SK-N-MC (cell line): Measurements from ENCODE around the gene COL11A1.
"Not testable (repeated sequence)": the region's sequence is repeated elsewhere in the genome, so short reads cannot be mapped to it uniquely, and the experiment has no call there.

Experiments used
- DNase-seq: peaks from one replicate; pipeline ENCODE4 v3.0.0-alpha.2; 2011; ENCODE audit warnings: low read depth, low spot score
- H3K27ac ChIP-seq: fragments of 200-600 bp; sonication (generic); 2 replicates; pipeline ENCODE4 v1.5.1; 2016; ENCODE audit warnings: mixed run types
- H3K36me3 ChIP-seq: fragments of 200-600 bp; sonication (generic); 2 replicates; pipeline ENCODE4 v1.6.1; 2017; ENCODE audit warnings: antibody characterized with exemption, low read length, mixed read lengths; ENCODE audit not compliant: insufficient read depth
- H3K4me3 ChIP-seq: fragments of 200-600 bp; sonication (generic); 2 replicates; pipeline ENCODE4 v1.5.1; 2016
- H3K9ac ChIP-seq: fragments of 200-600 bp; sonication (generic); 2 replicates; pipeline ENCODE4 v1.8.0; 2017; ENCODE audit warnings: mixed run types, mixed read lengths; ENCODE audit not compliant: insufficient read length
- H3K9me3 ChIP-seq: fragments of 200-600 bp; sonication (generic); 2 replicates; pipeline ENCODE4 v1.6.1; 2017; ENCODE audit warnings: low read depth, mild to moderate bottlenecking, antibody characterized with exemption, low read length, moderate library complexity, mixed read lengths
- EZH2 ChIP-seq: fragments of 200-600 bp; sonication (generic); IDR thresholded peaks from one replicate; pipeline ENCODE4 v1.6.1; 2017; ENCODE audit warnings: antibody characterized with exemption
- FOXP2 ChIP-seq: optimal IDR thresholded peaks from 2 replicates; pipeline ENCODE3; 2011; ENCODE audit warnings: mild to moderate bottlenecking, moderate library complexity; ENCODE audit not compliant: insufficient read depth; ENCODE audit errors: extremely low read length, control extremely low read depth
- POLR2AphosphoS5 ChIP-seq: IDR thresholded peaks from 2 replicates; pipeline ENCODE4 v1.6.1; 2012; ENCODE audit warnings: mild to moderate bottlenecking, low read depth, low read length, borderline replicate concordance

Gene COL11A1

GRCh38 chr1:102851616-102852015 lies 256.7 kb downstream of the COL11A1 start:
- TF ChIP-seq EZH2: no peak
- TF ChIP-seq POLR2AphosphoS5: no peak
- no peak for TF ChIP-seq FOXP2
- peaks cover 2% of the 10 kb centered on the region; the same call in 1 of the 2 replicates for H3K9me3 ChIP-seq
- no peak overlapping the region for H3K9ac ChIP-seq
- no peak for DNase-seq
- no peak overlapping the region for H3K27ac ChIP-seq
- H3K4me3 ChIP-seq: no peak overlapping the region
- H3K36me3 ChIP-seq: no peaks in the 10 kb centered on the region

DNA sequence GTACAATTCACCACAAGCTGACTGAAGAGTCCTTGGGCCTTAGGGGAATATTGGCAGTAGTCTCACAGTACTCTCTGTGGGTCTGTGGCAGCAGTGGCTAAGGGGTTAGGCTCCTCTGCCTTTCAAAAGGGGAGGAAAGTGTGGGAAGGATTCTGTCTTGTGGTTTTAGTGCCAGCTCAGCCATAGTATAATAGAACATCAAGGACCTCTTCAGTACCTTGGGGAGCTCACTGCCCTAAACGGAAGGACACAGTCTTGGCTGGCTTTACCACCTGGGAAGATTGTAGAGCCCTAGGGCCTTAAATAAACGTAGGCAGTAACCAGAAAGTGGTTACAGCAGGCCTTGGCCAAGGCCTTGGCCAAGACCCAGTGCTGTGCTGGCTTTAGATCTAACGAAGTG lies 265.7 kb downstream of the COL11A1 start:
- Histone ChIP-seq H3K9me3 (no peaks in the 10 kb centered on the region), H3K27ac (no peak overlapping the region), H3K36me3 (no peaks in the 10 kb centered on the region), H3K9ac (no peak overlapping the region), H3K4me3 (no peak overlapping the region)
- no peak for DNase-seq
- no peak for TF ChIP-seq FOXP2
- TF ChIP-seq POLR2AphosphoS5: no peak
- no peak for TF ChIP-seq EZH2

- no peak for DNase-seq
Measured at GRCh38 chr1:102840741-102841140, 267.6 kb downstream of the COL11A1 start.

DNA sequence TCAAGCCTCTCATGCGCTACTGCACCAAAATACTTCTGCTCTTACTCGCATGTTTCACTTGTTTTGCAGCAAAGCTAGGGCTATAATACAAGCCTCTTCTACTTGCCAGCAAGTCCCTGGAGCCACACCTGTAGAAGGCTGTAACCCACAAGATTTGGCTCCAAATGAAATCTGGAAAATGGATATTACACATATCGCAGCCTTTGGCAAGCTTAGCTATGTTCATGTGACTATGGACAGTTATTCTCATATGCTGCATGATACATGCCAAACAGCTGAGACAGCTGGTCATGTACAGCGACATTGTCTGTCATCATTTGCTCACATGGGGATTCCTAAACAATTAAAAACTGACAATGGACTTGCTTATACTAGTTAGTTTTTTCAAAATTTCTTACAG lies 270.3 kb downstream of the COL11A1 start:
- no peak for DNase-seq
- Histone ChIP-seq H3K36me3 (no peaks in the 10 kb centered on the region), H3K9me3 (no peaks in the 10 kb centered on the region), H3K9ac (no peak overlapping the region), H3K4me3 (no peak overlapping the region), H3K27ac (no peak overlapping the region)
- TF ChIP-seq EZH2 (no peak), POLR2AphosphoS5 (no peak), FOXP2 (no peak)

More at GRCh38 chr1:102840741-102841140, 267.6 kb downstream of the COL11A1 start:
- Histone ChIP-seq H3K9ac (no peak overlapping the region), H3K36me3 (no peaks in the 10 kb centered on the region), H3K9me3 (no peaks in the 10 kb centered on the region), H3K27ac (no peak overlapping the region), H3K4me3 (no peak overlapping the region)
- TF ChIP-seq POLR2AphosphoS5 (no peak), EZH2 (no peak), FOXP2 (no peak)

DNA sequence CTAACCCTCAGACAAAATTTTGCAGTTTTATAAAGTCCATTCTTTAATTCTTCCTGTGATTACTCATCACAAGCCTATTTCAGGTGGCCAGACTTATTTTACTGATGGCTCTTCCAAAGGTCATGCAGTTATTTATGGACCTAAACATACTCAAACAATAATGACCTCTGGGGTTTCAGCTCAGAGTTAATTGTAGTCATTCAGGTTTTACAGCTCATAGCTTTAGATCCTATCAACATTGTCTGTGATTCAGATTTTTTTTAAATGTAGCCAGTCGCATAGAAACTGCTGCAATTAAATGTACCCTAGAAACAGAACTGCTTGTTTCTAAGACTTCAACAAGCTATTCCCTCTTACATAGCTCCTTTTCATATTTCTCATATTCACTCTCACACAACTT lies 270.8 kb downstream of the COL11A1 start:
- no peak for DNase-seq
- no peaks in the 10 kb centered on the region for H3K36me3 ChIP-seq
- H3K9me3 ChIP-seq: no peaks in the 10 kb centered on the region
- no peak overlapping the region for H3K27ac ChIP-seq
- H3K4me3 ChIP-seq: no peak overlapping the region
- no peak overlapping the region for H3K9ac ChIP-seq
- TF ChIP-seq FOXP2: no peak
- no peak for TF ChIP-seq POLR2AphosphoS5
- no peak for TF ChIP-seq EZH2

GRCh38 chr1:102836991-102837390 lies 271.3 kb downstream of the COL11A1 start:
- H3K4me3 ChIP-seq: no peak overlapping the region
- no peak for DNase-seq
- H3K9ac ChIP-seq: no peak overlapping the region
- no peaks in the 10 kb centered on the region for H3K9me3 ChIP-seq
- no peak for TF ChIP-seq FOXP2
- no peak for TF ChIP-seq POLR2AphosphoS5
- no peak for TF ChIP-seq EZH2
- no peaks in the 10 kb centered on the region for H3K36me3 ChIP-seq
- no peak overlapping the region for H3K27ac ChIP-seq

DNA sequence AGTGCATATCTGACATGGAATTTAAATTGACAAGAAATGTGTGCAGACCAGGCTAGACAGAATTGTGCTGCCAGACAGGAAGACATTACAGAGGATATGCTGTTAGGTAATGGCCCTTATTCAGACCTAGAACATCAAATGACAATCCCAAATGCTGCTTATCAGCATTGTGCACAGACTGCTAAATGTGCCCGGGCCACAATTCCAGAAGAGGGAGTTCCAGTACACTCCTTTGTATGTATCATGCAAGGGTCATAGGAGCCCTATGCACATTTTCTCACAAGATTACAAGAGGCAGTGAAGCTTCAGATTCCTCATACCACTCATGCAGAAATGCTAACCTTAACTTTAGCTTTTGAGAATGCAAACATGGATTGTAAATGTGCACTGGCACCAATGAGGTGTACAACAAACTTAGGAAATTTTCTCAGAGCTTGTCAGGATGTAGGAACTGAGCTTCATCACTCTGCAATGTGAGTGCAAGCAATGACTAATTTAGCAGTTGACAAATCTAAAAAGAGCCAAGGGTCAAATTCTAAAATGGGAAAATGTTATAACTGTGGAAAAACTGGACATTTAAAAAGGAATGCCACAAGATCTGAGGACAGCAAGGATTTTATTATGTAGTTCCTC lies 273.5 kb downstream of the COL11A1 start:
- TF ChIP-seq FOXP2 (no peak), POLR2AphosphoS5 (no peak), EZH2 (no peak)
- H3K4me3 ChIP-seq: no peak overlapping the region
- no peak for DNase-seq
- no peak overlapping the region for H3K27ac ChIP-seq
- H3K36me3 ChIP-seq: no peaks in the 10 kb centered on the region
- no peaks in the 10 kb centered on the region for H3K9me3 ChIP-seq
- no peak overlapping the region for H3K9ac ChIP-seq

DNA sequence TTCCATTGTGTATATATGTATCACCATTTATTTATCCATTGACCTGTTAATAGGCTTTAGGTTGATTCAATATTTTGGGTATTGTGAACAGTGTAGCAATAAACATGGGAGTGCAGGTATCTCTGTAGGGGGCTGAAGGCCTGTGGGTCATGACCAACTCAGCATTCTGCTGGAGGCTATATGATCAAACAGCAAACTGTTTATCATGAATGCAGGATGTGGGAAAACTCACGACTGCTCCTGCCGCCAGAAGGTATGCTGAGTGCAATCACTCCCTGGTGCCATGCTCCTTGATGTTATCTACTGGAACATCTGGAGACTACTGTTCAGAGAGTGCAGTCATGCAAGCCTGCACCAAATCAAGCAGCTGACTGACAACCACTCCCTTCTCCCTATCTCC lies 275.2 kb downstream of the COL11A1 start:
- Histone ChIP-seq H3K9ac (no peak overlapping the region), H3K36me3 (no peaks in the 10 kb centered on the region), H3K9me3 (no peaks in the 10 kb centered on the region), H3K27ac (no peak overlapping the region), H3K4me3 (no peak overlapping the region)
- TF ChIP-seq FOXP2 (no peak), EZH2 (no peak), POLR2AphosphoS5 (no peak)
- no peak for DNase-seq

DNA sequence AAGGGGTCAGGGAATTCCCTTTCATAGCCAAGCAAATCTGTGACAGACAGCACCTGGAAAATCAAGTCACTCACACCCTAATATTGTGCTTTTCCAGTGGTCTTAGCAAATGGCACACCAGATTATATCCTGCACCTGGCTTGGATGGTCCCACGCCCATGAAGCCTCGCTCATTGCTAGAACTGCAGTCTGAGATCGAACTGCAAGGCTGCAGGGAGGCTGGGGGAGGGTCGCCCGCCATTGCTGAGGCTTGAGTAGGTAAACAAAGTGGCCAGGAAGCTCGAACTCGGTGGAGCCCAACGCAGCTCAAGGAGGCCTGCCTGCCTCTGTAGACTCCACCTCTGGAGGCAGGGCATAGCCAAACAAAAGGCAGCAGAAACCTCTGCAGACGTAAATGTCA lies 281.6 kb downstream of the COL11A1 start:
- H3K4me3 ChIP-seq, H3K27ac ChIP-seq, DNase-seq: not testable (repeated sequence)

More for the DNA sequence above, 281.6 kb downstream of the COL11A1 start:
- not testable (repeated sequence) for H3K9me3 ChIP-seq, H3K36me3 ChIP-seq, H3K9ac ChIP-seq
